Pancreas (tissue), 10 donors: ENCODE measurements around the gene PCSK6. TPM values are rescaled to one million over a fixed set of nuclear protein-coding genes. Genes with fewer than 3 reads are reported as not detected.

Source experiments
- ATAC-seq, 4 donors: fragments of 200-7000 bp; cut with Tn5 transposase; one replicate each; pipeline versions ENCODE4 v1.8.0 to v1.9.1; 2020; ENCODE audit warnings: mild to moderate bottlenecking in 4 of 4, moderate library complexity in 4 of 4
- DNase-seq, 6 donors: peaks; one replicate each; pipeline ENCODE4 v3.0.0-alpha.2; 2020
- FAIRE-seq: peaks from 2 replicates; lab custom pipeline; 2012; peaks lifted over from hg19 to GRCh38; lab: Jason Lieb, UNC
- H3K27ac ChIP-seq, 4 donors: fragments of 200-600 bp; sonication (generic); 1 replicate in 3 of 4; 2 replicates in 1 of 4; pipeline versions ENCODE4 v1.5.0 to v1.8.0; 2020
- H3K27me3 ChIP-seq, 4 donors: fragments of 200-600 bp; one replicate each; pipeline ENCODE4 v1.8.0; 2021
- H3K36me3 ChIP-seq, 3 donors: fragments of 200-600 bp; sonication (generic) in 1 of 3; one replicate each; pipeline versions ENCODE4 v1.5.0 to v1.8.0; 2020 to 2021
- H3K4me1 ChIP-seq, 3 donors: fragments of 200-600 bp; one replicate each; pipeline ENCODE4 v1.8.0; 2021
- H3K4me3 ChIP-seq, 4 donors: fragments of 200-600 bp; sonication (generic) in 2 of 4; one replicate each; pipeline versions ENCODE4 v1.5.0 to v1.8.0; 2020 to 2021
- H3K9me3 ChIP-seq, 4 donors: fragments of 200-600 bp; one replicate each; pipeline ENCODE4 v1.8.0; 2021
- CTCF ChIP-seq, 4 donors: fragments of 200-600 bp; sonication (generic) in 3 of 4; IDR thresholded peaks; one replicate each; pipeline versions ENCODE4 v1.5.0 to v1.8.0; 2021; ENCODE audit warnings: antibody characterized with exemption in 4 of 4
- WGBS, 2 donors: extraction: QIAGEN DNeasy Blood & Tissue Kit; methylation state at CpG; one replicate each; pipeline ENCODE4 v1.1.7; 2013; 5-methylcytosine and 5-hydroxymethylcytosine counted together
- intact Hi-C, 3 donors: fragments of 100-400 bp; cut with DNase I; formaldehyde crosslinking; loops; one replicate each; pipeline versions ENCODE4 v1.11.1 to v1.14.2; 2022
- polyA plus RNA-seq, 2 donors: library from polyadenylated mRNA; stranded (reverse); fragments of 200-250 nt; gene quantifications; one replicate each; pipeline ENCODE4 v1.2.3, GENCODE V29; 2013
- total RNA-seq, 6 donors: library from RNA; stranded (reverse); fragmentation: NEBNext Ultra II Directional in 4 of 6; extraction: Animal tissue kit (Norgen Biotek cat#: 25700) in 4 of 6; gene quantifications; one replicate each; pipeline versions ENCODE4 v1.2.1 to v1.2.4, GENCODE V29; 2021 to 2023
- donor health status: healthy with polysubstance abuse.
- donor health status: DM: no; HTN: no; CAD: no; lungs with moderate emphysema.
- donor health status: DM: no; HTN: no; CAD: no.
- donor health status: control.
- donor health status: control.
- donor health status: Bipolar disorder and iron deficiency.
- donor health status: DM: yes; HTN: yes; CAD: no.
- donor health status: DM: no; HTN: no; CAD: no.
- donor health status: DM: no; HTN: no; CAD: no.
- donor health status: DM: yes; HTN: yes; CAD: no.

The PCSK6 gene
- total and polyA plus RNA-seq, 8 donors, result 0.87 to 4.5 (median 3.0) TPM

- no peaks in the 10 kb centered on the region for H3K27me3 ChIP-seq
- H3K27ac ChIP-seq, result no peak overlapping the region
- ATAC-seq (no peak), DNase-seq (no peak), FAIRE-seq (no peak)
- intact Hi-C loops, result no loop called here
- H3K9me3 ChIP-seq, result no peaks in the 10 kb centered on the region
- TF ChIP-seq CTCF (IDR thresholded peaks at IDR 0.05), result no peak
- 78 to 83% methylated on average over 6 of the region's 6 CpGs for WGBS, 2 donors
- no peak overlapping the region for H3K4me3 ChIP-seq
- no peaks in the 10 kb centered on the region for H3K36me3 ChIP-seq
- H3K4me1 ChIP-seq, result no peaks in the 10 kb centered on the region
Observed at GRCh38 chr15:101317336-101317872, 172.1 kb downstream of the PCSK6 start.

GRCh38 chr15:101316529-101316928 lies 173.0 kb downstream of the PCSK6 start:
- H3K27ac ChIP-seq, result no peak overlapping the region
- ATAC-seq, result no peak
- no peak for DNase-seq
- no peaks in the 10 kb centered on the region for H3K36me3 ChIP-seq
- H3K4me1 ChIP-seq, result no peaks in the 10 kb centered on the region
- no peak for FAIRE-seq
- WGBS, 2 donors, result 87% methylated on average over 5 of the region's 5 CpGs
- no peaks in the 10 kb centered on the region for H3K27me3 ChIP-seq
- no peaks in the 10 kb centered on the region for H3K9me3 ChIP-seq
- TF ChIP-seq CTCF (IDR thresholded peaks at IDR 0.05), result no peak
- intact Hi-C loops, result no loop called here
- no peak overlapping the region for H3K4me3 ChIP-seq

- H3K36me3 ChIP-seq, result no peaks in the 10 kb centered on the region
- H3K9me3 ChIP-seq, result no peaks in the 10 kb centered on the region
- H3K4me3 ChIP-seq, result no peak overlapping the region
- WGBS, 2 donors, result 87 to 90% methylated on average over 10 of the region's 10 CpGs
- no peak overlapping the region for H3K27ac ChIP-seq
- H3K27me3 ChIP-seq, result no peaks in the 10 kb centered on the region
- no peak for FAIRE-seq
- no peak for TF ChIP-seq CTCF (IDR thresholded peaks at IDR 0.05)
- intact Hi-C loops, result no loop called here
- ATAC-seq, result no peak
- no peak for DNase-seq
- H3K4me1 ChIP-seq, result no peaks in the 10 kb centered on the region
Observed at GRCh38 chr15:101315736-101316135, 173.8 kb downstream of the PCSK6 start.

- no peaks in the 10 kb centered on the region for H3K27me3 ChIP-seq
- no peaks in the 10 kb centered on the region for H3K36me3 ChIP-seq
- DNase-seq, result no peak
- no peak for ATAC-seq
- H3K9me3 ChIP-seq, result no peaks in the 10 kb centered on the region
- TF ChIP-seq CTCF (IDR thresholded peaks at IDR 0.05), result no peak
- no peak for FAIRE-seq
- no peaks in the 10 kb centered on the region for H3K4me1 ChIP-seq
- H3K27ac ChIP-seq, result no peak overlapping the region
- 78 to 90% methylated on average over 16 to 19 of the region's 19 CpGs for WGBS, 2 donors
- H3K4me3 ChIP-seq, result no peak overlapping the region
- intact Hi-C loops, result no loop called here
Observed at GRCh38 chr15:101314336-101315125, 175.0 kb downstream of the PCSK6 start.
